Forelimb muscle (tissue), 1 donor: ENCODE results near the gene PRPS1. TPM values are rescaled to one million over a fixed set of nuclear protein-coding genes. Genes with fewer than 3 reads are reported as not detected.
"Not testable (repeated sequence)": the region's sequence is repeated elsewhere in the genome, so short reads cannot be mapped to it uniquely, and the experiment has no call there.

Source experiments
- DNase-seq: peaks from one replicate; pipeline ENCODE4 v3.0.0-alpha.2; 2013; ENCODE audit warnings: low read depth
- polyA plus RNA-seq: library from polyadenylated mRNA; unstranded; fragments of 120-200 nt; gene quantifications from one replicate; pipeline ENCODE4 v1.2.1, GENCODE V29; 2013; ENCODE audit not compliant: insufficient read length

Gene PRPS1
- polyA plus RNA-seq, result 23.3 TPM

GRCh38 chrX:107627838-107628661, at the start of gene PRPS1:
Gene PRPS1, plus strand, starts transcription at chrX:107628510. Its CDS starts 119 bp downstream, at chrX:107628629.
- DNase-seq, result peak; percentile 81

- DNase-seq, result no peak
Observed at GRCh38 chrX:107579956-107580355, 48.4 kb upstream of the PRPS1 start.

- DNase-seq, result no peak
Observed at GRCh38 chrX:107581923-107582322, 46.4 kb upstream of the PRPS1 start.

GRCh38 chrX:107589243-107589642, 39.1 kb upstream of the PRPS1 start:
- DNase-seq, result no peak

GRCh38 chrX:107596651-107597050, 31.7 kb upstream of the PRPS1 start:
- no peak for DNase-seq

- DNase-seq, result no peak
Observed at GRCh38 chrX:107597264-107597663, 31.0 kb upstream of the PRPS1 start.

GRCh38 chrX:107597791-107598190, 30.5 kb upstream of the PRPS1 start:
- DNase-seq, result no peak

GRCh38 chrX:107599450-107599861, 28.9 kb upstream of the PRPS1 start:
- no peak for DNase-seq

GRCh38 chrX:107600366-107600765, 27.9 kb upstream of the PRPS1 start:
- DNase-seq, result no peak

GRCh38 chrX:107601326-107601725, 27.0 kb upstream of the PRPS1 start:
- no peak for DNase-seq

GRCh38 chrX:107601759-107602158, 26.6 kb upstream of the PRPS1 start:
- no peak for DNase-seq

GRCh38 chrX:107602694-107603239, 25.5 kb upstream of the PRPS1 start:
- no peak for DNase-seq

- no peak for DNase-seq
Observed at GRCh38 chrX:107603429-107604159, 24.7 kb upstream of the PRPS1 start.

GRCh38 chrX:107609061-107609460, 19.2 kb upstream of the PRPS1 start:
- not testable (repeated sequence) for DNase-seq

- DNase-seq, result no peak
Observed at GRCh38 chrX:107610667-107611066, 17.6 kb upstream of the PRPS1 start.

- DNase-seq, result no peak
Observed at GRCh38 chrX:107619885-107620322, 8.4 kb upstream of the PRPS1 start.

GRCh38 chrX:107624893-107625292, 3.4 kb upstream of the PRPS1 start:
- no peak for DNase-seq

- DNase-seq, result no peak
Observed at GRCh38 chrX:107625739-107626138, 2.6 kb upstream of the PRPS1 start.

GRCh38 chrX:107626481-107626880, 1.8 kb upstream of the PRPS1 start:
- no peak for DNase-seq

- DNase-seq, result no peak
Observed at GRCh38 chrX:107626916-107627315, 1.4 kb upstream of the PRPS1 start.

- DNase-seq, result no peak
Observed at GRCh38 chrX:107628662-107629539, 591 bp downstream of the PRPS1 start.

- no peak for DNase-seq
Observed at GRCh38 chrX:107629540-107629909, 1.2 kb downstream of the PRPS1 start.
